RWPE1 (cell line): Measurements from ENCODE around the gene MYLIP.

ENCODE experiments used
- CTCF ChIA-PET: fragments of 350-600 bp; sonication (Branson Sonifier 250); formaldehyde crosslinking; extraction: SDS; loops from one replicate; lab custom pipeline; 2021; lab: Yijun Ruan, JAX
- POLR2A ChIA-PET: fragments of 400-600 bp; formaldehyde crosslinking; extraction: SDS; loops from one replicate; lab custom pipeline; 2020; ENCODE audit warnings: antibody characterized with exemption; ENCODE audit not compliant: low non-redundant PET; lab: Yijun Ruan, JAX
- DNase-seq: peaks from one replicate; pipeline ENCODE4 v3.0.0; 2012; ENCODE audit warnings: low spot score
- H3K27ac ChIP-seq: fragments of 450-650 bp; 2 replicates; pipeline ENCODE4 v1.5.1; 2017
- TF ChIP-seq, protein P1 (sequence below): fragments of 450-650 bp; conservative IDR thresholded peaks from 2 replicates; pipeline ENCODE4 v1.5.1; 2017; ENCODE audit warnings: low read depth, mild to moderate bottlenecking

Gene MYLIP

GRCh38 chr6:16160794-16161193 is 31.9 kb downstream of the MYLIP start:
- no peak overlapping the region for H3K27ac ChIP-seq
- no peak for DNase-seq
- POLR2A ChIA-PET = no interaction called here
- TF ChIP-seq, protein P1, sequence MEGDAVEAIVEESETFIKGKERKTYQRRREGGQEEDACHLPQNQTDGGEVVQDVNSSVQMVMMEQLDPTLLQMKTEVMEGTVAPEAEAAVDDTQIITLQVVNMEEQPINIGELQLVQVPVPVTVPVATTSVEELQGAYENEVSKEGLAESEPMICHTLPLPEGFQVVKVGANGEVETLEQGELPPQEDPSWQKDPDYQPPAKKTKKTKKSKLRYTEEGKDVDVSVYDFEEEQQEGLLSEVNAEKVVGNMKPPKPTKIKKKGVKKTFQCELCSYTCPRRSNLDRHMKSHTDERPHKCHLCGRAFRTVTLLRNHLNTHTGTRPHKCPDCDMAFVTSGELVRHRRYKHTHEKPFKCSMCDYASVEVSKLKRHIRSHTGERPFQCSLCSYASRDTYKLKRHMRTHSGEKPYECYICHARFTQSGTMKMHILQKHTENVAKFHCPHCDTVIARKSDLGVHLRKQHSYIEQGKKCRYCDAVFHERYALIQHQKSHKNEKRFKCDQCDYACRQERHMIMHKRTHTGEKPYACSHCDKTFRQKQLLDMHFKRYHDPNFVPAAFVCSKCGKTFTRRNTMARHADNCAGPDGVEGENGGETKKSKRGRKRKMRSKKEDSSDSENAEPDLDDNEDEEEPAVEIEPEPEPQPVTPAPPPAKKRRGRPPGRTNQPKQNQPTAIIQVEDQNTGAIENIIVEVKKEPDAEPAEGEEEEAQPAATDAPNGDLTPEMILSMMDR = no peak
- CTCF ChIA-PET = no interaction called here

DNA sequence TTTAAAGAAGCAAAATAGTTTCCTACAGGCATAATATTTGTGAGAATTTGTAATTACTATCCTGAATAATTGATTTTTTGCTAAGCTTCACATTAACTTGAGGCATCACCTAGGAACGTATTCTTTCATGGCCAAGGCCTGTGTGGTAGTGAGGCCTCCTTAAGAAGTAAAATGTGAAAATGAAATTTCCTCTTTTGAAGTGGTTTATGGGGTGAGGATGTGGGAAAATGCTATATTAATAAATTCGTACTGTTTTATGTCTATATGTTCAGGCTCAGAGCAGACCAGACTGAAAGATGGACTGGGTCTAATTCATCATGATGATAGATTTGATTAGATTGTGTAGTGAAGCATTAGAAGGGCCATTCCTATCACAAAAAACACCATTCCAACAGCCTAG is 33.1 kb downstream of the MYLIP start:
- H3K27ac ChIP-seq = no peak overlapping the region
- no peak for DNase-seq
- ChIA-PET CTCF (no interaction called here), POLR2A (no interaction called here)
- TF ChIP-seq, protein P1 = no peak

DNA sequence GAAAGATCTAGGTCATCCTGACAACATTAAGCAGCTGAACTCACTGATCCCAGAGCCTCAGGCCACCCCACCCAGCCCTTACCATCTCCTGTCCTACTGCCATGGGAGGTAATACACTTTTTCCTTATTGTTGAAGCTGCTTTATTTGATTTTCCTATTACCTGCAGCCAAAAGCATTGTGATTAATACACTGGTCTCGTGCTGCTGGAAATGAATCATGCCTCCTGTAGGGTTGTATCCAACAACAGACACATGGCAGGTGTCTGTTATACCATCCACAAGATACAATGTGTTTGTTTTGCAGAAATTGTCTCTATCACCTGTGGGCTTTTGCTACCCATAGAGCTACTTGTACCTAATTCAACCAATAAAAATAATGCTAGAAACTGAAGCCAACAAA is 34.2 kb downstream of the MYLIP start:
- CTCF ChIA-PET = interaction anchor here (0.5 to 0.7 kb wide), 3 partner anchors 26 to 1052 kb away, joined by 3 to 4 read pairs (median 3); no protein-coding TSS in a partner anchor
- TF ChIP-seq, protein P1 = no peak
- DNase-seq = no peak
- H3K27ac ChIP-seq = no peak overlapping the region
- POLR2A ChIA-PET = no interaction called here

DNA sequence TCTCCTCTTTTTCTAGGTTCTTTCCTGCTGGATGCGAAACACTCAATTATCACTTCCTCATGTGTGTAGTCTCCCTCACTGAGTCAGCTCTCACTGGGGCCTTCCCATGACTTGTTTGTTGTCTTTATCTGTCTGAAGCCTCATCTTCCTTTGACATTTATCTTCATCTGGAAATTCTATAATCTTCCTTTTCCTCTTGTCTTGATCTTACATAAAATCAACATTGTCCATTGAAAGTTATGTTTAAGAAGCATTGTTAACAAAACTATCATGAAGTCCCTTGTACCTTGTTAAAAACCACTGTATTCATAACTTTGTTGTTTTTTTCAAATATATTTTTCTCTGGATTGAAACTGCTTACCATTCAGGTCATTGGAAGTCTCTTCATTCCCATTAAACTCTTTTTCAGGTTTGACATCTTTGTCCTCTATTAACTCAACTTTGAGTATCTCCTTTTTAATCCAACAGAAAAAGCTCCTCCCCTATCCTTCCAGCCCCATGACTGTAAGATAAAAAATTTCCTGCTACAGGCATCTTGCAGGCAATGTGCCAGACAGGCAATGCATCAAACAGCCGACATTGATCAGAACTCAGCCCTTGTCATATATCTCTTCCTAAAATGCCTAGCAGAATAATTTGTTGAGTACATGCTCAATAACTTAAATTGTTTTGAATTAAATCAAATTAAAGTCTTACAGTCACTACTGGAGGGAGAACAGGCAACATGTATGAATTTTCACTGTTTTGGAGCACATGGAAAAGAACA is 34.8 kb downstream of the MYLIP start:
- ChIA-PET POLR2A (no interaction called here), CTCF (interaction anchor here (0.5 kb wide), 1 partner anchor 472 kb away, joined by 4 read pairs; no protein-coding TSS in a partner anchor)
- TF ChIP-seq, protein P1 = no peak
- DNase-seq = peak; percentile 30
- H3K27ac ChIP-seq = no peak overlapping the region

GRCh38 chr6:16165641-16166040 is 36.8 kb downstream of the MYLIP start:
- no peak overlapping the region for H3K27ac ChIP-seq
- CTCF ChIA-PET = interaction anchor here (0.7 to 1.5 kb wide), 2 partner anchors 14 to 17 kb away, joined by 3 to 5 read pairs; no protein-coding TSS in a partner anchor
- POLR2A ChIA-PET = no interaction called here
- no peak for DNase-seq
- TF ChIP-seq, protein P1 = no peak

GRCh38 chr6:16166871-16167608 is 38.2 kb downstream of the MYLIP start:
- ChIA-PET CTCF (interaction anchor here (0.6 kb wide), 1 partner anchor 429 kb away, joined by 4 read pairs; no protein-coding TSS in a partner anchor), POLR2A (no interaction called here)
- DNase-seq = no peak
- no peak overlapping the region for H3K27ac ChIP-seq
- TF ChIP-seq, protein P1 = no peak
